ENCODE data around the gene RIGI. TPM values are rescaled to one million over a fixed set of nuclear protein-coding genes. Genes with fewer than 3 reads are reported as not detected.
A peak's percentile ranks its signal among the peaks of the same experiment; 100 is the strongest.

The RIGI gene
- total and polyA plus RNA-seq, 9 of the 15 experiments (the other 6 are each of a cell fraction or from before 2014, with no cell fraction given): 0.27 to 1.1 (median 0.54) TPM

DNA sequence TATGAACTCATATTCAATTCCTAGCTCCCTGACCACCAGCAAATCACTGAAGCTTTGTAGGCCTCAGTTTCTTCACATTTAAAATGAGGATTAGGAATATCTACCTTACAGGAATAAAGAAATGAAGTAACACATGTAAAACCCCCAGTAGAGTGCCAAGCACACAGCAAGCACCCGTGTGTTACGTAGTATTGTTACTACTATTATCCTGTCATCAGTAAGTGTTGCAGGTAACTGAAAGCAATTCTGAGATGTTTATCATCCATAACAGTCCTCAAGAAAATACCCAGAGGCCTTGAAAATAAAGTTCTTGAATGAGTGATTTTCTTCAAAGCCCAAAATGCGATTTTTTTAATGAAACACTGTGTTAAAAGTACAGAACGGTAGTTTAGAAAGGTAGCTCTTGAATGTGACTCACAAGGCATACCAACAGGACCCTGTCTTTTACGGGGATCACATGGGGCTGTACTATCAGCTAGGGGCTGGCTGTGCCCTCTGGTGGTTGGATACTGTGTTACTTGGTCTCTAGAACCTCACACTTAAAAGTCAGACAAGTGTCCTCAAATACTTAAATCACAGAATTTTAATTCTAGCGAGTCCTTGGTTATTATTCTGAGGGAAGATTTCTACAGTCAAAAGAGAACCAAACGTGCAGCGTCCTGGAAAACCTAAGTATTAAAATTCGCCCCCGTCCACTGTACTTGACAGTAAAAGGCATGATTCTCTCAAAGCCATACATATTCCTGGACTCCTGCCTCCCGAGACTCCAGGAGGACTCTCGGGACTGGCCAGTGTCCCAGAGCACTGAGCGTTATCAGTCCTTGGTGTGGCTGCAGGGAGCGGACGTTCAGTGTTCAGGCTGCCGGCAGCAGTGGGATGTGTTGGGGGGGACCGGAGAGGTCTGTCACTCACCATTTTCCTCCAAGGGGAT, 46.2 kb upstream of the RIGI start (continued):
- peak; percentile 68 to 72 (median 72) for TF ChIP-seq CTCF (IDR thresholded peaks at IDR 0.05 in 2 of 3, conservative IDR thresholded peaks at IDR 0.05 in 1 of 3; ENCODE audit: insufficient read depth in 2 of 3, low read depth in 1 of 3, low read length in 3 of 3)
- no peak for TF ChIP-seq ZNF347 (CRISPR knock-in tag; IDR thresholded peaks at IDR 0.05; ENCODE audit: low read depth)
- TF ChIP-seq, protein P1, sequence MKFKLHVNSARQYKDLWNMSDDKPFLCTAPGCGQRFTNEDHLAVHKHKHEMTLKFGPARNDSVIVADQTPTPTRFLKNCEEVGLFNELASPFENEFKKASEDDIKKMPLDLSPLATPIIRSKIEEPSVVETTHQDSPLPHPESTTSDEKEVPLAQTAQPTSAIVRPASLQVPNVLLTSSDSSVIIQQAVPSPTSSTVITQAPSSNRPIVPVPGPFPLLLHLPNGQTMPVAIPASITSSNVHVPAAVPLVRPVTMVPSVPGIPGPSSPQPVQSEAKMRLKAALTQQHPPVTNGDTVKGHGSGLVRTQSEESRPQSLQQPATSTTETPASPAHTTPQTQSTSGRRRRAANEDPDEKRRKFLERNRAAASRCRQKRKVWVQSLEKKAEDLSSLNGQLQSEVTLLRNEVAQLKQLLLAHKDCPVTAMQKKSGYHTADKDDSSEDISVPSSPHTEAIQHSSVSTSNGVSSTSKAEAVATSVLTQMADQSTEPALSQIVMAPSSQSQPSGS (CRISPR knock-in tag; IDR thresholded peaks at IDR 0.05): no peak
- no peak for TF ChIP-seq YY1 (IDR thresholded peaks at IDR 0.05; ENCODE audit: borderline replicate concordance in 1 of 3, control insufficient read depth in 1 of 3, extremely low read depth in 1 of 3, insufficient read depth in 3 of 3, insufficient read length in 1 of 3, insufficient replicate concordance in 2 of 3, low read depth in 1 of 3, low read length in 2 of 3)
- TF ChIP-seq DNMT1 (IDR thresholded peaks at IDR 0.05): no peak
- 0 out of 2 replicates have a peak, but pooled peaks have one; percentile 8 for TF ChIP-seq GTF2E2 (tag; IDR thresholded peaks at IDR 0.05)
- TF ChIP-seq MITF (IDR thresholded peaks at IDR 0.05): peak; percentile 64; the same call in 1 of the 2 replicates
- no peak for TF ChIP-seq ZNF174 (CRISPR knock-in tag; IDR thresholded peaks at IDR 0.05)
- no peak for TF ChIP-seq GMEB1 (CRISPR knock-in tag; IDR thresholded peaks at IDR 0.05)
- TF ChIP-seq, protein P2, sequence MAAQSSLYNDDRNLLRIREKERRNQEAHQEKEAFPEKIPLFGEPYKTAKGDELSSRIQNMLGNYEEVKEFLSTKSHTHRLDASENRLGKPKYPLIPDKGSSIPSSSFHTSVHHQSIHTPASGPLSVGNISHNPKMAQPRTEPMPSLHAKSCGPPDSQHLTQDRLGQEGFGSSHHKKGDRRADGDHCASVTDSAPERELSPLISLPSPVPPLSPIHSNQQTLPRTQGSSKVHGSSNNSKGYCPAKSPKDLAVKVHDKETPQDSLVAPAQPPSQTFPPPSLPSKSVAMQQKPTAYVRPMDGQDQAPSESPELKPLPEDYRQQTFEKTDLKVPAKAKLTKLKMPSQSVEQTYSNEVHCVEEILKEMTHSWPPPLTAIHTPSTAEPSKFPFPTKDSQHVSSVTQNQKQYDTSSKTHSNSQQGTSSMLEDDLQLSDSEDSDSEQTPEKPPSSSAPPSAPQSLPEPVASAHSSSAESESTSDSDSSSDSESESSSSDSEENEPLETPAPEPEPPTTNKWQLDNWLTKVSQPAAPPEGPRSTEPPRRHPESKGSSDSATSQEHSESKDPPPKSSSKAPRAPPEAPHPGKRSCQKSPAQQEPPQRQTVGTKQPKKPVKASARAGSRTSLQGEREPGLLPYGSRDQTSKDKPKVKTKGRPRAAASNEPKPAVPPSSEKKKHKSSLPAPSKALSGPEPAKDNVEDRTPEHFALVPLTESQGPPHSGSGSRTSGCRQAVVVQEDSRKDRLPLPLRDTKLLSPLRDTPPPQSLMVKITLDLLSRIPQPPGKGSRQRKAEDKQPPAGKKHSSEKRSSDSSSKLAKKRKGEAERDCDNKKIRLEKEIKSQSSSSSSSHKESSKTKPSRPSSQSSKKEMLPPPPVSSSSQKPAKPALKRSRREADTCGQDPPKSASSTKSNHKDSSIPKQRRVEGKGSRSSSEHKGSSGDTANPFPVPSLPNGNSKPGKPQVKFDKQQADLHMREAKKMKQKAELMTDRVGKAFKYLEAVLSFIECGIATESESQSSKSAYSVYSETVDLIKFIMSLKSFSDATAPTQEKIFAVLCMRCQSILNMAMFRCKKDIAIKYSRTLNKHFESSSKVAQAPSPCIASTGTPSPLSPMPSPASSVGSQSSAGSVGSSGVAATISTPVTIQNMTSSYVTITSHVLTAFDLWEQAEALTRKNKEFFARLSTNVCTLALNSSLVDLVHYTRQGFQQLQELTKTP (IDR thresholded peaks at IDR 0.05; ENCODE audit: low read depth in 1 of 2, partially characterized antibody in 2 of 2): peak in 1 of 2 experiments; percentile 69
- no peak for TF ChIP-seq MAZ (CRISPR knock-in tag; conservative IDR thresholded peaks at IDR 0.05 in 1 of 2, IDR thresholded peaks at IDR 0.05 in 1 of 2)
- no peak for TF ChIP-seq KLF1 (tag; IDR thresholded peaks at IDR 0.05)
- TF ChIP-seq FOXJ3 (CRISPR knock-in tag; IDR thresholded peaks at IDR 0.05): no peak
